ENCODE results near the gene FARP1.

Gene FARP1

DNA sequence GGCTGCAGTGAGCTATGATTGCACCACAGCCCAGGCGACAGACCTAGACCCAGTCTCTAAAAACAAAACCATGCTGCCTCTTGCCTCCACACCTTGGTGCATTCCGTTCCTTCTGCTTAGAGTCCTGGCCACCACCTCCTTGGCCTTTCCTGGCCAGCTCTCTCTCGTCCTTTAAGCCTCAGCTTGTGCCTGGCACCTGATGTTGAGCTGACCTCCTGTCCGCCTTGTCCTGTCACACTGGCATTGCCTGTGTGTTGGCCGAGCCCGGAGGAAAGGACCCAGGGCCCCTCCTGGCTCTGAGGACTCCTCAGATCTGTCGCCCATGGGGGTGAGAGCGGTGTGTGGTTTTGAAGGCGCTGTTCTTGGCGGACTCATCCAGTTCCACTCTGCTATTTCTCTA is 290.8 kb downstream of the FARP1 start:
- no peak for DNase-seq

DNA sequence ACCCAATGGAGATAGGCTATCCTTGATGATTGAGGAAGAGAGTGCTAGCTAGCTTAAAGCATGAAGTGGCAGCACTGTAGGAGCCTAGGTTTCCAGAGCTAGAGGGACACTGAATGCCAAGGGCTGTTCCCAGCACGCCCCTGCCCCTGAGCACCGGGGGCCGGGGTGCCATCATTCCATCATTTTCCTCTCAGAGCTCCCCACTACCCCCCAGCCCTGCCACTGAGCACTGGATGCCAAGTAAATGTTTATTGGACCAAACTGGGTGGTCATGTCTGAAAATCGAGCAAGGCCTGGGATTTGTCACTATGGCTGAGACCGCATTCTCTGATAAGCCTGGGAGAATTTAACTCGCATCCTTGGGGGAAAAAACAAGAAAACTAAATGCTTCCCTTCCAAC is 291.2 kb downstream of the FARP1 start:
- no peak for DNase-seq

DNA sequence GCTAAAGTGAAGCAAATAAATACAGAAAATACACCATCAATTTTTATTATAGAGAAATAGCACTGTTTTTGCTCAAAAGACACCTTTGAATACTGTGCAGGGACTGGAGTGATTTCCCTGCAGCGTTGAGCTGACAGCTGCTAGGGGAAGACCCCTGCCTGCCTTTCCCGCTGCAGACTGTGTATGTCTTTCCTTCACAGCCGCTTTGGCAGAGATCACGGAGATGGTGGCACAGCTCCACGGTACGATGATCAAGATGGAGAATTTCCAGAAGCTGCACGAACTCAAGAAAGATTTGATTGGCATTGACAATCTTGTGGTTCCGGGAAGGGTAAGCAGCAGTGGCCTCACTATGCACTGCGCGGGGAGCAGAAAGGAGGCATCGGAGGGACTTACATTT is 292.5 kb downstream of the FARP1 start:
- no peak for DNase-seq

DNA sequence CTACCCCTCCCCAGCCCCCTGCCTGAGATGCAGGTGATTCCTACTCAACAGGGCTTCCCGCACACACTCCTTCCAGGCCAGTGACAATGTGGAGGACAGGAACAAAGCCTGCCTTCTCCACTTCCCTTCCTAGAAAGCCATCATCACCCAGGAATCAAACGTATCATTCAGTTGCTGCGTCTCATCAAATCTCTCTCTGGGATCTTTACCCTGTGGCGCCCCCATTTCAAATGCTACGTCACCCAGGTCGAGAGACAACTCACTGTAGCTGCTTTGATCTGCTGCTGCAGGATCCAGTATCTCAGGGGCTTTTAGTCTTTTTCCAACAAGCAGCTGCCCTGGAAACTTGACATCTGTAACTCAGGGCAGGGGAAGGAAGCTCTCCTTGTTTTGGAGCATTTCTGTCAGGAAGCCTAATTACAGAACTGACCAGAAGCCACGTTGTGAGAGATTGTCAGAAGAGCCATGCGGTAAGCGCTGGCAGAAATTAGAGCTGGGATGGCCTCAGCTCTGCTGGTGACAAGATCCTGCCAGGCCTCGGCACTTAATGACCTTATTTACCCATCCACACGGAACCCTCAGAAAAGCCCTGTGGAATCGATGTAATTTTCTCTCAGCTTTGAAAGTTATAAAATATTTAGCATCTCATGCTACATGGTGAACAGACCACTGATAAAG is 293.5 kb downstream of the FARP1 start:
- no peak for DNase-seq

DNA sequence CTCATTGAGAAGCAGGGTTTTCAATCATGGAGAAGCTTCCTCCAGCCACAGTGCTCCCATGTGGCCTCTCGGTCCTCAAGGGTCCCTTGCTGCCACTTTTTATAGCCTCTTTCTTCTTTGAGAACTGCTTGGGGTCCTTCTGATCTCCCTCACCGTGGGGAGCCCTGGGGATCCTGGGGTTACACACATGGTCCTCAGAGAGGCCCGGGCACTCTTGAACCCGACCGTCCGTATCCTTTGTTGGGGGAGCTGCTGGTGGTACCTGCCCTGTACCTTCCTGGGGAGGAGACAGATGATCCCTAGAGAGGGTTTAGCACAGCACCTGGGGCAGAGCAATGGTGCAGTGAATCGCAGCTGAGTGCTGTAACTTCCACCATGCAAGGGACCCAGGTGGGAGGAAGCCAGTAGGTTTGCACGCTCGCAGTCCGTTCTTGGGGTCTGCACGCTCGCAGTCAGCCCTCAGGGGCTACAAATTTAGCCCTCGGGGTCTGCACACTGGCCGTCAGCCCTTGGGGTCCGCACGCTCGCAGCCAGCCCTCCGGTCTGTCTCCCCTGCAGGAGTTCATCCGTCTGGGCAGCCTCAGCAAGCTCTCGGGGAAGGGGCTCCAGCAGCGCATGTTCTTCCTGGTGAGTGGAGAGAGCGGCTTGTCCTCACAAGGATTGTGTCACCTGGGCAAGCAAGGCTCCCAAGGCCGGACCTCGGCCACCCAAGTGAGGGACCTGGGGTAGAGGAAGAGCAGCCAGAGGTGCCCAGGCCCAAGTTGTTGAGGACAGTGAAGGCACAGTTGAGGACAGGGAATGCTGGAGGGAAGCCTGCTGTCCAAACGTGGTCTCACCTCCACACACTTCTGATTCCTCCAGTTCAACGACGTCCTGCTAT is 295.6 kb downstream of the FARP1 start:
- DNase-seq = no peak

DNA sequence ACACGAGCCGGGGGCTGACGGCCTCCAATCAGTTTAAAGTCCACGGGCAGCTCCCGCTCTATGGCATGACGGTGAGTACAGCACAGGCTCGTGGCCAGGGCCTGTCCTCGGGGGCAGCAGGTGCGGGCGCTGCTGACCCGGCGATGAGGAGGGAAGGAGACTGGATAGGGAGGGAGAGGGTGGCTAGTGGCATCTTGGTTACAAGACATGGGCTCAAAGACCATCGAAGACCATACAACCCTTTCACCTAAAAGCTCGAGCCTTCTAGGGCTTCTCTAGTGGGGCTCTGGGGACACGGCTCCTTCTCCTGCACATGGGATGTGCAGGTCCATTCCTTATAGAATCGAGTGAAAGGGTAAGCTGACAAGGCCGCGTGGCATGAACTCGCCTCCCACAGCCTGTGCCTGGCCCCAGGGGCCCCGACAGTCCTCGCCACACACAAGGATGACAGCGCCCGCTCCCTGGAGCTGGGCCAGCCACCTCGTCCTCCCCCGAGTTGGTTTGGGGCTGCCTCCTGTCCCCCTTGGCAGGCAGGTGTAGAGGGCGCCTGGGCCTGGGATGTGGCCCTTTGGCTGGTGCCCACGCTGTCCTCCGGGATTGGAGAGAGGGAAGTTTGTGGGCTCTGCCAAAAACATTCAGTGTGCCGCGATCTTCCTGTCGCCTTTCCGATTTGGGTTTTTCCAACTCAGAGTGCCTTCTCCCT is 296.4 kb downstream of the FARP1 start:
- DNase-seq = no peak

DNA sequence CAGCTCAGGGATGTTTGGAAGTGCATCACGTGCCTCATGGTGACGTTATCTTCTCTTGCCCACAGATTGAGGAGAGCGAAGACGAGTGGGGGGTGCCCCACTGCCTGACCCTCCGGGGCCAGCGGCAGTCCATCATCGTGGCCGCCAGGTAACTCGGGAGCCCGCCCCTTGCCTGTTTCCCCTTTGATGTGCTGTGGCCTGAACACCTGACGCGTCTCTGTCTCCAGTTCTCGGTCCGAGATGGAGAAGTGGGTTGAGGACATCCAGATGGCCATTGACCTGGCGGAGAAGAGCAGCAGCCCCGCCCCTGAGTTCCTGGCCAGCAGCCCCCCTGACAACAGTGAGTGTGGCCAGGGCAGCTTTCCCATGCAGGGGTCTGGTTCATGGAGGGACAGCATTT is 297.0 kb downstream of the FARP1 start:
- DNase-seq = no peak

DNA sequence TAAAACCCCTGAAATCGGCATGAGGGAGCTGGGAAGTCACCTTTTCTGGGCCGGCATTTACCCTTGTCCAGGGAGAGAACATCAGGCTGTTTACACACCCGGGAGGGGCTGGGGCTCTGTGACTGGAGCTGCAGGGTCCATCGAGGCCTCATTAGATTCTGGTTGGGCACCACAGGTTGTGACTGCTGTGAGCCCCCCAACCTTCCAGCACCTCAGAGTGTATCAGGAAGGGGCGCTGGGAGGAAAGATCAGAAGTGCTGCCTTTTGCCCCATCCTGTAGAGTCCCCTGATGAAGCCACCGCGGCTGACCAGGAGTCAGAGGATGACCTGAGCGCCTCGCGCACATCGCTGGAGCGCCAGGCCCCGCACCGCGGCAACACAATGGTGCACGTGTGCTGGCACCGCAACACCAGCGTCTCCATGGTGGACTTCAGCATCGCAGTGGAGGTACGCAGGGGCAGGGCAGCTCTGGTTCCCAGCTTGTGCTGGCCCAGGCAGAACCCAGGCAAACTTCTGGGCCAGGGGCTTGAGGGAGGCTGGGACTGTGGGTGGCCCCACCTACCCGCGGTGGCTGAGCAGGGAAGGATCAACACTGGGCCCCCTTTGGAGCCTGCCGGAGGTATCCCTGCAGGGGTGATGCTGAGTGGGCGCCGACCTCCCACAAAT is 297.6 kb downstream of the FARP1 start:
- DNase-seq = no peak

DNA sequence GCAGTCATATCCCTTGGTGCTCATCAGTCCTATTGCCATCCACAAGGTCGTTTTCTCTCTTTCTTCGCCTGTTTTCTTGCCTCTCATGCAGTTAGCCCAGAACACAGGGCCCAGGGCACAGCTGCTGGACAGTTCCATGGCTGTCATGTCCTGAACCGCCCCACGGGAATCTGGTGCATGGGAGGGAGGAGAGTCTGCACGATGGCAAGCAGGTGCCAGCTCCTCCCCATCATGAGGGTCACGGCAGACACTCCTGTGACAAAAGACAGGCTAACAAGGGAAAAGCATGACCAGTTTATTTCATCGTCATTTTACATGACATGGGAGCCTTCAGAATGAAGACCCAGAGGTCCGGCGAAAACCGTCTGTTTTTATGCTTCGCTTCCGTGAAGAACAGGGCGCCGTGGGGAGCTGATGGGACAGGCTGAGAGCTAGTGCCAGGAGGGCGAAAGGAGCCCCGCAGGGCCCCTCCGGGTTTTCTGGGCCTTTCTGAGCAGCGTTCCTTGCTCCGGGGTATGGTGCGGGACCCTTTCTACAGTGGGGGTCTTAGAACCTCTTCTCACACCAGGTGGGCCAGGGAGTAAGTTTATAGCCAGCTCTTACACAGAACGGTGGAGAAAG is 298.3 kb downstream of the FARP1 start:
- no peak for DNase-seq

DNA sequence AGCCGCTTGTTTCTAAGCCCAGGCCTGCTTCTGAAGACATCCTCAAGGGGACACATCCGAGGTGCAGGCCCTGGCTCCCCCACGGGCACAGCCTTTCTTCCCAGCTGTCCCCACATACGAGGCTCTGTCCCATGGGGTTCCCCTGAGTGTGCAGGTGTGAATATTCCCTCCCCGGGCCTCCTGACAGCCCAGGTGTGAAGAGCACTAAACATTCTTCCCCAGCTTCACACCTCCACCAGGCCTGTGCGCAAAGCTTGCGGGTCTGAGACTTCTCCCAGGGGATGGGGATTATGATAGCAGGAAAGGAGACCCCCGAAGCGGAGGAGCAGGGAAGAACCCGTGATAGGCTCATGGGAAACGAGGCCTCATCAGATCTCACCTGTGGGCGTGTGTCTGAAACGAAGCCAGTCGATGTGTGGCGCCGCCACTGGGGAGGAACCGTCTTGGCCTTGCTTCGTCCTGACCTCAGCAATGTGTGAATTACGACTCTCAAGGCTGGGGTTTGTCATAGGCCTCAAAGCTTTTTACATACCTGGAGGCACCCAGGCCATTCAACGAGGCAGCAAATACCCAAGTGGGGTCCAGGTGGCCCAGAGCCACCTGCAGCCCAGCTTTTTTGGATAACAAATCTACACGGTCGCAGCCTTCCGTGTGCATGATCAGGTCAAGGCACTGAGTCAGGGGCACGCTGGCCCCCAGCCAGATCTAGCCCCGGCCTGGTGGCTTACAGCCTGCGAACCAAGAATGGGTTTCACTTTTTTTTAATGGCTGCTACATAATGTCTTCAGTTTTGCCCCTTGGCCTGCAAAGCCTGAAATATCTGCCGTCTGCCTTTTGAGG is 299.7 kb downstream of the FARP1 start:
- DNase-seq = no peak

DNA sequence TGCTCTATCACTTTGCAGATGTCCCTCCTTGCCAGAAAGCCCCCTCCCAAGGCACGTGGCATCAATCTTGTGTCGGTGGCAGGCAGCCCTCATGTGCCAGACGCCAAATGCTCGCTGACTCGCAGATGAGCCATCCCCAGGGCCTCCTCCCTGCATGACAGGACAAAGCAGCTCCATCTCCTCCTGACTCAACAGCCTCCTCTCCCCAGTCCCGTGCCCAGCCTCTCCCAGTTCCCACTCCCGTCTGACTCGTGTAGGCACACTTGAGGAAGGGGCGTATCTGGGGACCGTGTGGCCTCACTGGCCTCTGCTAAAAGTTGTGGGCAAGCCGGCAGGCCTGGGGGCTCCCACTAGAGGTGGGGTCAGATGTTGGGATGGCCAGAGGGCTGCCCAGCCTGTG is 300.4 kb downstream of the FARP1 start:
- no peak for DNase-seq

DNA sequence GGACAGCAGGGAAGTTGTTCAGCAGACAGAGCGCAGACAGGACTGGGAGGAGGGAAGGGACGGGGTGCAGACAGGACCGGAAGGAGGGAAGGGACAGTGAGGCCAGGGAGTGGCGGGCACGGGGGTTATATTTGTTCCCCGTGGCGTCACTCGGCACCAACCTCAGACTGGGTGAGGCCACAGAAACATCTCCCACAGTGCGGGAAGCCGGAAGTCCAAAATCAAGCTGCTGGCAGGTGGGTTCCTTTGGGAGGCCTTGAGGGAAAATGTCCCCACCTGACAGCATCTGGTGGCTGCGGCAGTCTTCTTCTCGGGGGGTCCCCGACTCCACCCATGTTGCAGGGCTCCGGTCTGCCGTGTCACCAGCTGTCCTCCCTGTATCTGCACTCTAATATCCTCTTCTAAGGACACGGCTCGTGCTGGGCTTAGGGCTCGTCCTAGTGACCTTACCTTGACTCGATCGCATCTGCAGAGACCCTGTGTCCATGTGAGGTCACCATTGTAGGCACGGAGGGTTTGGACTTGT is 301.0 kb downstream of the FARP1 start:
- DNase-seq = no peak

DNA sequence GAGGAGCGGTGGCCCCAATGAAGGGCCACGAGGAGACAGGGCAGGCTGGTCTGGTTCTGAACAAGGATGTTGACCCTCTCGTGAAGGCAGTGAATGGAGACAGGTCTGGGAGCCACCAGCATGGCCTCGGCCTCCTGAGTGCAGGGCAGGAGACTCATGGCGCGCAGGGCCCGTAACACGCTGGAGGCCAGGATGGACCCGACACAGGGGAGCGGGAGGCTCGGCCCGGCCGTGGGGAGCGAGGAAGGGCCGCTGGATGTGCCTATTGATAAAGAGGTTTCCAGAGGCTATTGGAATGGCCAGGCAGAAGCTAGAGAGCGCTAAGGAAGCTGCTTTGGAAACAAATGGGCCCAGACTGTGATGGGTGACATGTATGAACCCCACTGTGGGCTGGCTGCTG is 301.5 kb downstream of the FARP1 start:
- DNase-seq = no peak

DNA sequence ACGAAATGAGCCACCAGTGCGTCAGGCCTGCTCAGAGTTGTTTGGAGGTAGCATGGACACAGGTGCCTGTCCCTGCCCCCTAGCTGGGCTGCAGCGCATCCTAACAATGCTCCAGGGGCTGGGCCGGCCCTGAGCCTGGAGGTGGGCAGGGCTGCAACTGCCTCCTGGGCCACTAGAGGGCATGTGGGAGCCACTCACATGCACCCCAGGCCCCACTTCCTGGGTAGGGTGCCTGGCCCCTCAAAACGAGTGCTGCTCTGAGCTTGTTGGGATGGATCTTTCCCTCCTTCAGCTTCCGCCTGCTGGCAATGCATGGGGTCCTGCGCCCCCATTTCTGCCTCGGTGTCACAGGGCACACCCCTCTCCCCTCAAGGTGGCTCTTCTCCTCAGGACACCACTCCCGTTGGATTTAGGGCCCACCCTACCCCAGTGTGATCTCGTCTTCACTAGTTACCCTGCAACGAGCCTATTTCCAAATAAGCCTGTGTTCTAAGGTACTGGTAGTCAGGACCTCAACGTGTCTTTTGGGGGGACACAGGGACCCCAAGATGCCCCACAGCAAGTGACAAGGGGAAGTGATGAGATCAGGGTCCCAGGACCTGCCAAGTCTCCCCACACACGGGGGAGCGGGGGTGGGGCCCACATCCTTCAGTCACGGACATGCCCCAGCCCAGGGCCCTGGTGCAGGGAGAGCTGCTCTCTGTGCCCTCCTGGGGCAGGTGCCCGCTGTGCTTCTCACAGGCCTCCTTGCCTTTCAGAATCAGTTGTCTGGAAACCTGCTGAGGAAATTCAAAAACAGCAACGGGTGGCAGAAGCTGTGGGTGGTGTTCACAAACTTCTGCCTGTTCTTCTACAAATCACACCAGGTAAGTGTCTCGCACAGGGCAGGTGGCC is 302.7 kb downstream of the FARP1 start:
- DNase-seq = peak; percentile 43 to 44

DNA sequence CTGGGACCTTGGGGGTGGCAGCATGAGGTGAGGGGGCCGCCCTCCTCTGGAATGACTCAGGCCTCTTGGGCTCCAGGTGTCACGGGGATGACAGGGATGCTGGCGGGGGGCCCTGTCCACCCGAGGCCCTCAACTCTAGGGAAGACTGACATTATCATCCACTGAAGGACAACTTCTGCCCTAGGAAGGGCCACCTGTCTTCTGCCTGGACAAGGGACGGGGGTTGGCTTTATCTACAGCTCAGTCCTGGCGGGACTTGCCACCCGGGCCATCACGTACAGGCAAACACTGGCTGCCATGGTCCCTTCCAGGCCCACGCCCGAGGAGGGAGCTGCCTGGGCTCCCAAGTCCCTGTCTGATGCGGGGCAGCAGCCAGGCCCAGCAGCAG is 303.3 kb downstream of the FARP1 start:
- DNase-seq = no peak

DNA sequence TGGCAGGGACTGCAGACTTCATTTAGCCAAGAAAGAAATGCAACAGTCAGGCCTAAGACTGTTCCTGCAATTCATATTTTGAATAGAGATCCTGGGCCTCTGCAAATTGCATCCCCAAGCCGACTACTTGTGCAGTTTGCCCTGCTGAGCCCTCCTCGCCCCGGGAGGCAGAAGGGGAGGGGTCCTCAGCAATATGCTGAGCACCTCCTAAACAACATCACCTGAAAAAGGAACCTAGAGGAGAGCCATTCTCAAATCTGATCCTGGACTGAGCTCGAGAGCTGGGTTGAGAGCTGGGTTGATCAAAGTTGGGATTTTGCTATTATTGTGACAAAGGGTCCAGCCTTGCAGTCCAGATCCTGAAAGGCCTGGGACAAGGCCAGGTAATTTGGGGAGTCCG is 304.2 kb downstream of the FARP1 start:
- no peak for DNase-seq

DNA sequence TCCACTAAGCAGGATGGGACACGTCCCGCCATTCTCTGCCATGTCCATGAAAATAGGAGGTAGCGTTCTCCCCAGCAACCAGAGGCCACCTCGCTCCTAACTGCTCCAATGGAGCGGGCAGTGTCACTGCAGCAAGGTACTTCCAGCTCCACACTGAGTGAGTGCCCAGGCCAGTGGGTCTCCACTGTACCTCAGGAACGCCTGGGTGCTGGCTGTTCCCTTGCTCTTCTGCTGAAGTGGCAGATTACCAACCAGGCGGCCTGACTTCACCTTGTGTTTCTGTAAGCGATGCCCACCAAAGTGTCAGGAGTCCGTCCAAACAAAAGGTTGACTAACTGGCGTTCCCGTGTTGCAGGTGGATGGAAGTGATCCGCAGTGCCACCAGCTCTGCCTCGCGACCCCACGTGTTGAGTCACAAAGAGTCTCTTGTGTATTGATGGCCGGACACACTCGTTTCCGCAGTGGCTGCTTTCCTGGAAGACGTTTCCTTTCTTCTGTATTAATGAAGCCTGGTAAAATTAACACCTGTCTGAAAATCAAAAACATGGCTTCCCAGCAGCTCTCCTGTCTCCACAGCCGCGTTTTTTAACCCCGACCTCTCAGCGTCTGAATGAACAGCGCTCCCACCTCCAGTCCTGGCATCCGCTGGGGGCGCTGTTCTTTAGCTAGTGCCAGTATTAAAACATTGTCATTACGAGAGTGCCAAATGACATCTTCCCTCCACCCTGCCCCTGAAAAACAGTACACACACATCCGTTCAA is 305.2 kb downstream of the FARP1 start:
- DNase-seq = no peak

DNA sequence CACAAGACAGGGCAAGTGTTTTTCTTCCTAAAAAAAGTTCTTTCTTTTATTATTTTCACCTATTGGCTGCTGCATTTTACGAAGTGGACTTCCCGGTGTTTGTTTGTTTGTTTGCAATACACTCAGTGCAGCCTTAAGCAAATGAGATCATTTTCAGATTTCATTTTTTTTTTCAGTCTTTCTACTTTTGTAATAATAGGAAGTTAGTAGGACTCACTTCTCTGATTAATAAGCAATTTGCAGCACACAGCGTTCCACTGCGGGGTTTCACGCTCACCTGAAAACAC is 305.7 kb downstream of the FARP1 start:
- no peak for DNase-seq

DNA sequence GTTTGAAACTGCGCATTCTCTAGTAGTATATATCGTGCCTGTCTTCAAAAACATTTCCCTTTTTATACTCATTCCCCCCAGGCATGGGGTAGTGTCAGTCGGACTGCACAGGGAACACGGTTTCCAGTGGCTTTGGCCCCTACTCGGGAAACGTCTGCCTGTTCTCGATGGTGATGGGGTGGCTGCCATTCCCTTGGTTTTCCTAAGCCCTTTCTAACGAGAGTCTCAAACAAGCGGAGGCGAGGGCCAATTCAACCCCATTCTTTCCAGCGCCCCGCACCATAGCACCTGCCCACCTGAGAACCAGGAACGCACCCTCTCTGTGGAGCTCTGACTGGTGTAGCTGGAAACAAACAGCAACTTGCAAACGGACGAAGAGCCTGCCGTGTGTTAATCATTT is 306.4 kb downstream of the FARP1 start:
- no peak for DNase-seq

DNA sequence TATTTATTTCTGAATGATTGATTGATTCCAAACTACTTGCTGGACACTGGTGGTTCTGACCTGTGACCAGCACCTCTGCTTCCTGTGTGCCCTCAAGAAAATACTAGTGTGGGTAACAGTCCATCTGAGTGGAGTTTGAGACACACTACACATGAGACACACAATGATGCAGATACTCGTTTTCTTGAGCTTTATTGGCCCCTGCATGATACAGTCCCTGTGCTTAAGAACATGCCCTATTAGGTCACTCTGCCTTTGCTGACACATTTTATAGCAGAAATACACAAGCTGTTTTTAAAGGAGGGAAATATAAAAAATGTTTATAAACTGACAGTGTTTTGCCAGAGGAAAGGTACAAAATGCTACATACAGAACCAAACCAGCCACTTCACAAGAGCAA is 307.1 kb downstream of the FARP1 start:
- no peak for DNase-seq
